COLO668 (cell line): ENCODE measurements around the gene CEP131.

Experiments used
- DNase-seq: peaks from one replicate; lab custom pipeline; 2025; ENCODE audit not compliant: unreplicated experiment; lab: John Stamatoyannopoulos, UW

The CEP131 gene

GRCh38 chr17:81251709-81252301, 29.0 kb upstream of the CEP131 start:
- DNase-seq: peak; percentile 77

DNA sequence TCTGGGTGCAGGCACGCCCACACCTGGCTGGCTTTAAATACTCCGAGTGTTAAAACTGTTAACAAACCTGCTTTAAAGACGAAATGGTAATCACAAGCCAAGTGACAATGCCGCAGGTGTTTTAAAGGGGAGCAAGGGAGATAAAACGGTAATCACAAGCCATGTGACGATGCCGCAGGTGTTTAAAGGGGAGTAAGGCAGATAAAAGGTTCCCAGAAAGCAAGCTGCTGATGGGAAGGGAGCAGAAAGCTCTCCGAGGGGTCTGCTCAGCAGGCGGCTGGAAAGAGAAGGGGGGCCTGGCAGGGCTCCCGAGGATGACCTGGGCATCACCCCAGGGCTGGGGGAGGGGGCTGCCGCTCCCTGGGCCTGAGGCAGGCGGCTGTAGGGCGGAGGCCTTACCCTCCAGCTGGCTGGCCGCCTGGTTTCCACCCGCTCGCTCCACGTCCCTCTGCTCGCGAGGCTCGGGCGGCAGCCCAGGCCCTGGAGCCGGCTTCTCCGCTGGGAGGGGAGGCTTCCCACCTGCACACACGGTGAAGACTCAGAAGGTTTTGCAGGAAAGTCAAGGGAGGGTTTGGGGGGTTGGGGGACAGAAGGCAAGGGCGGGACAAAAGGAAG, 28.4 kb upstream of the CEP131 start:
- DNase-seq: peak; percentile 85

- DNase-seq: peak; percentile 83
These were observed 27.7 kb upstream of the CEP131 start for GRCh38 chr17:81250286-81251093.

DNA sequence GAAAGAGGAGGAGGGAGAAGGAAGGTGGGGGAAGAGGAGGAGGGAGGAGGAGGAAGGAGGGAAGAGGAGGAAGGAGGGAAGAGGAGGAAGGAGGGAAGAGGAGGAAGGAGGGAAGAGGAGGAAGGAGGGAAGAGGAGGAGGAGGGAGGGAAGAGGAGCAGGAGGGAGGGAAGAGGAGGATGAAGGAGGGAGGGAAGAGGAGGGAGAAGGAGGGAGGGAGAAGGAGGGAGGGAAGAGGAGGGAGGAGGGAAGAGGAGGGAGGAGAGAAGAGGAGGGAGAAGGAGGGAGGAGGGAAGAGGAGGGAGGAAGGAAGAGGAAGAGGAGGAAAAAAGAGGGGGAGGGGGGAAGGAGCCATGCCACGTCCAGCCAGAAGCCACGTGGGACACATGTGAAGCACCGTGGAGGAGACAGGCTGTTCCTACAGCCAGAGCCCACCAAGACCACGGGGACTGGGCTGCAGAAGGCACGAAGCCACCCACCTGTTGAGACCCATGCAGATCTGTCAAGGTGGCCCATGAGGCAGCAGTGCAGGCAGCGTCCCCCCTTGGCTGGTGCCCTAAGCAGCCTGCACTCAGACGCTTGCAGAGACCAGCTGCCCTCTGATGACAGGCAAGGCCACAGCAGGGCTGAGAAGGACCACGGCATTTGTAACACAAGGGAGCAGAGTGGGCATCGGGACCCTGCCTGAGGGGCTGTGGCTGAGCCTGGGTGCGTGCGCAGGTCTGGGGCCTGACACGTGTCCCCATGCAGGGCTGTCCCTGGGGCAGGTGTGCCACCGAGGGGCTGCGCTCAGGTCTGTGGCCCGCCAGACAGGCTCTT, 26.7 kb upstream of the CEP131 start:
- DNase-seq: peak; percentile 8

- DNase-seq: no peak
These were observed 25.9 kb upstream of the CEP131 start for GRCh38 chr17:81248649-81249048.

- no peak for DNase-seq
These were observed 24.7 kb upstream of the CEP131 start for GRCh38 chr17:81247339-81247990.

DNA sequence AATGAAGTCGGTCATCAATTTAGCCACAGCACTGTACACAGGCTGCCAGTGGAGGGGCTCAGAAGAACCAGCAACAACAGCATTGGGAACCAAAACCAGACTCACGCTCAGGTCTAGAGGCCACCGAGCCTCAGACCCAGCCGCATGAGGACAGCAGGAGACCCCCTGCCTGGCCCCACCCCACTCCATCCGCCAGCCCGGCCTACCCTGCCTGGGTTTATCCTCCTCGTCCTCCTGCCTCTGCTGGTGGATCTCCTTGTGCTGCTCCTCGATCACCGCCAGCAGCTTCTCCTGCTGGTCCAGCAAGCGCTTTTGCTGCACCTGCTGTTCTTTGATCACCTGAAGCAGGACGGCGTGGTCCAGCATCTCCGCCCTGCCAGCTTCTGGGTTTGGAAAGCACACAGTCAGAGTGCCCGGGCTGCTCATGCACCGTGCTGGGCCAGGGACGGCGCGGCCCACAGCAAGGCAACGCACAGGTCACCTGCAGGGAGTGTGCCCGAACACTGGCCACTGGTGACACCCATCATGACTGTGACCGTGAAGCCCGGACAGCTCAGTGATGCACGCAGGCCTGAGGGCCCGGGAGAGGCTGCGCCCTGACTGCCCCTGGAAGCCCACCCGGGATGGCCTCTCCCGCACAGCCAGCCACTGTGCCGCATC, 24.0 kb upstream of the CEP131 start:
- no peak for DNase-seq

DNA sequence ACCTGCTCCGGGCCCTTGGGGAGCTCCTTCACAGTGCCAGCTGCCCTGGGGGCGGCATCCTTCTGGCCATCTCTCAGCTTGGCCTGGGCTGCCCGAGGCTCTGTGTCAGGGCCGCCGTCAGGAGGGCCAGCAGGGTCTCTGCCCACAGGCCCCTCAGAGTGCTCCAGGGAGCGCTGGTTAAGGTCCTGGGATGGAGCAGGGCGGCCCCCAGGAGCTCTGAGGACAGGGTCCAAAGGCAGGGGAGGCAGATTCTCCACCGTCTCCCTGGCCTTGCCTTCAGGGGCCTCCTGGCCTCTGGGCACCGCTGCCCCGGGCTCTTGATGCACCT, 23.5 kb upstream of the CEP131 start:
- DNase-seq: no peak

DNA sequence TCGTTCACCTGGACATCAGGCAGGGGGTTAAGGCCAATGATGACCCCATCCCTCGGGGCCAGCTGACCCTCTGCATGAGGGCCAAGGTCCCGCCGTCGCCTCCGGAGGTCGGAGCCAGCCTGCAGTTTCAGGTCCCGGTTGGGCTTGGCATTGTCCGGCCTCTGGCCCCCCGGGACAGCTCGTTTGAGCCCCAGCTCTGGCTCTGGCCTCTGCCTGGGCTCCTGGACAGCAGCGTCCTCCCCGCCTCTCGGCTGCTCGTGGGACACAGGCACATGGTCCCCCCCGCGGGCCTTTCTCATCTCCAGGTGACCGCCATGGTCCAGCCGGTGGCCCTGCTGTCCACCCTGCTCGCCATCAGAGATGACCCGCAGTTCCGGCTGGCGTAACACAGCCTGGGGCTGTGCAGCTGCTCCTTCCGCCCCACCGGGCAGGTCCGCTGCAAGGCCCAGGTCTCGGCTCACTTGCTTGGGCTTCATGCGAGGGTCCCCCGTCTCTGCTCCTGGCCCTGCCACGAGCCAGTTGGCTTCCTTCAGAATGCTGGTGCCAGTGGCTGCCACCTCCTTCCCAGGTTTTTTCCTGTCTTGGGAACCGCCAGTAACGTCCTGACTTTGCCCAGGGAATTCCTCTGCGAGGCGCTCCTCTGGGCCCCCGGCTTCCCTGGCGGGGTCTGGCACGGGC, 23.0 kb upstream of the CEP131 start:
- no peak for DNase-seq

- no peak for DNase-seq
These were observed 22.4 kb upstream of the CEP131 start for GRCh38 chr17:81245024-81245664.

DNA sequence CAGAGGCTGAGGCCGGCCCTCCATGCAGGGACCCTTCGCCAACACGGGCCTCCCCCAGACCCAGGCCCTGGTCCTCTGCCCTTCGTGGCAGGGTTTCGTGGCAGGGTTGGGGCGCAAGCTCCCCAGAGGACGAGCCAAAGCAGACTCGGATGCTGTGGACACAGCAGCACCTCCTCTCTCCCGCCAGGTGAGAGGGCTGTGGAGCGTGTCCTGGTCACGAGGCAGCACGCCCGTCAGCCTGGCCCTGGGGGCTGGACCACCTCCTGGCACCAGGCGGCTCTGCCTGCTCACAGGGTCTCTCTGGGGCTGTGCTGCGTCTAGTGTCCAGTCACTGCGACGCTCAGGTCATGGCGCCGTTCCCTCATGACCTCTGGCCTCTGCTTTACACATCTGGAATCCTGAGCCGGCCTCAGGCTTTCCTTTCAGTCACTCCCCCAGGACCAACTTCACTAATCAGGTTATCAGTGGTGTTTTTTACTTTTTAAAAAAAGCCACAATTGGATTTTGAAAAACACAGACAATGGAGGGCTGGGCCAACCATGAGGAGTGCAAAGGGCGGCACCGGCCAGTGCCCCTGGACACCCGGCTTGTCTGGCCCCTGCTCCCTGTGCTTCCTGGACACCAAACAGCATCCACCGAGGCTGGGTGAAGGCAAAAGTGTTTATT, 21.7 kb upstream of the CEP131 start:
- peak; percentile 1 for DNase-seq

- DNase-seq: no peak
These were observed 20.5 kb upstream of the CEP131 start for GRCh38 chr17:81243333-81243664.

- DNase-seq: no peak
These were observed 19.9 kb upstream of the CEP131 start for GRCh38 chr17:81242421-81243332.

- peak; percentile 40 for DNase-seq
These were observed 19.1 kb upstream of the CEP131 start for GRCh38 chr17:81241648-81242420.

GRCh38 chr17:81241203-81241602, 18.4 kb upstream of the CEP131 start:
- no peak for DNase-seq

DNA sequence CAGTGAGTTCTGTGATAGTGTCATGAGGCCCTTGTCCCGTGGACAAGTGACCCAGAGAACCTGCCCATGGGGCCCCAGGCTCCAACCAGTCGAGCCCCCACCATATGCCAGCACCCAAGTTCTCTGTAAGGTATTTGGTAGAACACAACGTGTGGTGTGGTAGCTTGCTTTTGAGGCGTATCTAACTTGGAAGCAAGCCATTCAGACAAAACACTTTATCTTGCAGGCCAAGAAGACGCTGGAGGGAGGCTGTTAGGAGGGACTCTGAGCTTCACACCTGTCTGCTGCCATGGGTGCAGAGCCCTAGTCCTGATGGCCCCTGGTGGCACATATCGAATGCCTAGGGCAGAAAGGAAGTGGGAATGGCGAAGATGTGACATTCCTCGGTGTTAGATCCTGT, 18.0 kb upstream of the CEP131 start:
- DNase-seq: no peak
